HG02981 (cell line): Measurements from ENCODE around the gene PLEK.

Experiments
- ATAC-seq: cut with Tn5 transposase; IDR thresholded peaks from one replicate; pipeline ENCODE4 v1.9.1; 2021; ENCODE audit warnings: mild to moderate bottlenecking, moderate library complexity; ENCODE audit not compliant: unreplicated experiment

Gene PLEK

GRCh38 chr2:68414452-68414851, 49.4 kb downstream of the PLEK start:
- ATAC-seq, result no peak

- no peak for ATAC-seq
Observed at GRCh38 chr2:68414876-68415275, 49.8 kb downstream of the PLEK start.

GRCh38 chr2:68415521-68415920, 50.4 kb downstream of the PLEK start:
- ATAC-seq, result no peak

- ATAC-seq, result no peak
Observed at GRCh38 chr2:68416081-68416675, 51.1 kb downstream of the PLEK start.

- no peak for ATAC-seq
Observed at GRCh38 chr2:68417926-68418325, 52.8 kb downstream of the PLEK start.

GRCh38 chr2:68418419-68418818, 53.3 kb downstream of the PLEK start:
- ATAC-seq, result no peak

GRCh38 chr2:68418855-68419254, 53.8 kb downstream of the PLEK start:
- ATAC-seq, result peak; percentile 64

GRCh38 chr2:68420254-68420910, 55.3 kb downstream of the PLEK start:
- ATAC-seq, result no peak

GRCh38 chr2:68423966-68424650, 59.0 kb downstream of the PLEK start:
- ATAC-seq, result peak; percentile 74

GRCh38 chr2:68425503-68425902, 60.4 kb downstream of the PLEK start:
- ATAC-seq, result no peak

GRCh38 chr2:68426446-68426845, 61.4 kb downstream of the PLEK start:
- no peak for ATAC-seq

- ATAC-seq, result peak; percentile 21
Observed at GRCh38 chr2:68426848-68427579, 61.9 kb downstream of the PLEK start.

GRCh38 chr2:68428126-68428525, 63.0 kb downstream of the PLEK start:
- ATAC-seq, result no peak

- no peak for ATAC-seq
Observed at GRCh38 chr2:68428746-68429145, 63.7 kb downstream of the PLEK start.

GRCh38 chr2:68429311-68429826, 64.3 kb downstream of the PLEK start:
- no peak for ATAC-seq

GRCh38 chr2:68431316-68431972, 66.4 kb downstream of the PLEK start:
- no peak for ATAC-seq

GRCh38 chr2:68432696-68433658, 67.9 kb downstream of the PLEK start:
- no peak for ATAC-seq

GRCh38 chr2:68434981-68435380, 69.9 kb downstream of the PLEK start:
- no peak for ATAC-seq

GRCh38 chr2:68435615-68436014, 70.5 kb downstream of the PLEK start:
- ATAC-seq, result no peak

- no peak for ATAC-seq
Observed at GRCh38 chr2:68436270-68436669, 71.2 kb downstream of the PLEK start.
